Keratinocyte (primary cell): ENCODE data around the gene TFB1M.

Experiments
- CTCF ChIP-seq, 3 experiments: IDR thresholded peaks in 1 of 3; conservative IDR thresholded peaks in 1 of 3; optimal IDR thresholded peaks in 1 of 3; 2 replicates in 2 of 3; 3 replicates in 1 of 3; pipeline versions ENCODE3 to v1.5.1; 2011; ENCODE audit warnings: low read length in 3 of 3, mild to moderate bottlenecking in 3 of 3, moderate library complexity in 2 of 3, control low read depth in 1 of 3, inconsistent platforms in 1 of 3; ENCODE audit not compliant: insufficient read depth in 2 of 3; ENCODE audit errors: extremely low read depth in 1 of 3
- EZH2 ChIP-seq: IDR thresholded peaks from one replicate; pipeline ENCODE4 v1.6.1; 2012; ENCODE audit warnings: inconsistent platforms, mild to moderate bottlenecking, low read length, moderate library complexity

DNA sequence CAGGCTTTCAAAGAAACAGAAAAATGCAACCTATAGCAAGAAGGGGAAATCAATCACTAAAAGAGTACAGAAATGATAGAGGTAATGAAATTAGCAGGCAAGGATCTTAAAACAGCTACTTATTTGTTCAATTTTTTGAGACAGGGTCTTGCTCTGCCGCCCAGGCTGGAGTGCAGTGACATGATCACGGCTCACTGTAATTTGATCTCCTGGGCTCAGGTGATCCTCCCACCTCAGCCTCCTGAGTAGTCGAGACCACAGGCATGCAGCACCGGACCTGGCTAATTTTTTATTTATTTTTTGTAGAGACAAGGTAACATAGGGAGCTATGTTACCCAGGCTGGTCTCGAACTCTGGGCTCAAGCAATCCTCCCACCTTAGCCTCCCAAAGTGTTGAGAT is 21.6 kb downstream of the TFB1M start:
- TF ChIP-seq CTCF (optimal IDR thresholded peaks at IDR 0.05 in 1 of 3, IDR thresholded peaks at IDR 0.05 in 1 of 3, conservative IDR thresholded peaks at IDR 0.05 in 1 of 3; ENCODE audit: extremely low read depth in 1 of 3, insufficient read depth in 2 of 3, low read length in 3 of 3) (no peak), EZH2 (no peak)
